ENCODE results near the gene CARD18.

GRCh38 chr11:105152560-105152959 is 13.0 kb upstream of the CARD18 start:
- TF ChIP-seq, protein P1, sequence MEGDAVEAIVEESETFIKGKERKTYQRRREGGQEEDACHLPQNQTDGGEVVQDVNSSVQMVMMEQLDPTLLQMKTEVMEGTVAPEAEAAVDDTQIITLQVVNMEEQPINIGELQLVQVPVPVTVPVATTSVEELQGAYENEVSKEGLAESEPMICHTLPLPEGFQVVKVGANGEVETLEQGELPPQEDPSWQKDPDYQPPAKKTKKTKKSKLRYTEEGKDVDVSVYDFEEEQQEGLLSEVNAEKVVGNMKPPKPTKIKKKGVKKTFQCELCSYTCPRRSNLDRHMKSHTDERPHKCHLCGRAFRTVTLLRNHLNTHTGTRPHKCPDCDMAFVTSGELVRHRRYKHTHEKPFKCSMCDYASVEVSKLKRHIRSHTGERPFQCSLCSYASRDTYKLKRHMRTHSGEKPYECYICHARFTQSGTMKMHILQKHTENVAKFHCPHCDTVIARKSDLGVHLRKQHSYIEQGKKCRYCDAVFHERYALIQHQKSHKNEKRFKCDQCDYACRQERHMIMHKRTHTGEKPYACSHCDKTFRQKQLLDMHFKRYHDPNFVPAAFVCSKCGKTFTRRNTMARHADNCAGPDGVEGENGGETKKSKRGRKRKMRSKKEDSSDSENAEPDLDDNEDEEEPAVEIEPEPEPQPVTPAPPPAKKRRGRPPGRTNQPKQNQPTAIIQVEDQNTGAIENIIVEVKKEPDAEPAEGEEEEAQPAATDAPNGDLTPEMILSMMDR (IDR thresholded peaks at IDR 0.05): no peak
- no peak for TF ChIP-seq ZFX (IDR thresholded peaks at IDR 0.05; ENCODE audit: borderline replicate concordance)

Data from 22Rv1 (cell line).